Sigmoid colon (tissue), 7 donors: ENCODE data around the gene TTC4. TPM values are rescaled to one million over a fixed set of nuclear protein-coding genes. Genes with fewer than 3 reads are reported as not detected.

Experiments
- DNase-seq: peaks from one replicate; pipeline ENCODE4 v3.0.0-alpha.2; 2019
- H3K27ac ChIP-seq, 4 donors: fragments of 200-600 bp; sonication (generic); one replicate each; pipeline ENCODE4 v1.5.1; 2016 to 2019; ENCODE audit warnings: mild to moderate bottlenecking in 1 of 4
- H3K27me3 ChIP-seq, 3 donors: fragments of 200-600 bp; sonication (generic); one replicate each; pipeline ENCODE4 v1.5.1; 2019; ENCODE audit warnings: mild to moderate bottlenecking in 1 of 3
- H3K36me3 ChIP-seq, 4 donors: fragments of 200-600 bp; sonication (generic); one replicate each; pipeline ENCODE4 v1.5.1; 2016 to 2019
- H3K4me1 ChIP-seq, 4 donors: fragments of 200-600 bp; sonication (generic); one replicate each; pipeline ENCODE4 v1.5.1; 2017 to 2019
- H3K4me3 ChIP-seq, 4 donors: fragments of 200-600 bp; sonication (generic); one replicate each; pipeline ENCODE4 v1.5.1; 2017 to 2019; ENCODE audit warnings: mild to moderate bottlenecking in 2 of 4, moderate library complexity in 1 of 4
- H3K9me3 ChIP-seq, 4 donors: fragments of 200-600 bp in 3 of 4; sonication (generic) in 3 of 4; one replicate each; pipeline versions ENCODE4 v1.5.1 to v1.6.1; 2013 to 2019
- CTCF ChIP-seq, 4 experiments: fragments of 450-650 bp in 3 of 4; fragments of 200-600 bp in 1 of 4; IDR thresholded peaks; one replicate each; pipeline ENCODE4 v1.5.1; 2016 to 2019; ENCODE audit warnings: antibody characterized with exemption in 4 of 4, mild to moderate bottlenecking in 3 of 4, moderate library complexity in 2 of 4
- EP300 ChIP-seq, 4 donors: sonication (generic); formaldehyde crosslinking; IDR thresholded peaks; one replicate each; pipeline ENCODE4 v1.6.1; 2017; ENCODE audit warnings: antibody characterized with exemption in 4 of 4
- POLR2A ChIP-seq, 2 donors: fragments of 450-650 bp; IDR thresholded peaks; one replicate each; pipeline ENCODE4 v1.6.1; 2016; ENCODE audit warnings: antibody characterized with exemption in 2 of 2, mild to moderate bottlenecking in 2 of 2, moderate library complexity in 2 of 2
- POLR2AphosphoS5 ChIP-seq, 4 donors: sonication (generic); formaldehyde crosslinking; IDR thresholded peaks; one replicate each; pipeline ENCODE4 v1.6.1; 2017; ENCODE audit warnings: antibody characterized with exemption in 4 of 4
- WGBS, 2 donors: extraction: QIAGEN DNeasy Blood & Tissue Kit; methylation state at CpG; one replicate each; pipeline ENCODE4 v1.1.7; 2013; 5-methylcytosine and 5-hydroxymethylcytosine counted together
- intact Hi-C: fragments of 100-400 bp; cut with DNase I; formaldehyde crosslinking; loops from one replicate; pipeline ENCODE4 v1.15.1; 2023
- polyA plus RNA-seq, 3 donors: library from polyadenylated mRNA; stranded (reverse); fragments of 200-250 nt; gene quantifications; one replicate each; pipeline ENCODE4 v1.2.3, GENCODE V29; 2013
- total RNA-seq, 4 donors: library from RNA; depleted of rRNA; stranded (reverse); fragments of >200 nt; gene quantifications; one replicate each; pipeline ENCODE4 v1.1.0, GENCODE V29; 2016
- donor health status: healthy with polysubstance abuse.
- donor health status: Bipolar disorder and iron deficiency.
- donor health status: healthy.

TTC4 gene
- total and polyA plus RNA-seq, 7 donors: 7.6 to 33.4 (median 15.0) TPM

- Histone ChIP-seq H3K27ac (no peak overlapping the region), H3K9me3 (no peaks in the 10 kb centered on the region), H3K27me3 (no peaks in the 10 kb centered on the region), H3K36me3 (peaks cover 12 to 90% (median 63%) of the 10 kb centered on the region in 4 donors), H3K4me1 (no peaks in the 10 kb centered on the region), H3K4me3 (no peak overlapping the region)
- DNase-seq: no peak
- TF ChIP-seq CTCF (IDR thresholded peaks at IDR 0.05) (no peak), EP300 (IDR thresholded peaks at IDR 0.05) (no peak), POLR2AphosphoS5 (IDR thresholded peaks at IDR 0.05) (no peak), POLR2A (IDR thresholded peaks at IDR 0.05) (no peak)
- 95 to 97% methylated on average over 6 of the region's 6 CpGs for WGBS, 2 donors
- intact Hi-C loops: no loop called here
Measured at GRCh38 chr1:54738244-54738643, 22.6 kb downstream of the TTC4 start.

- 92% methylated on average over 4 of the region's 4 CpGs for WGBS, 2 donors
Measured at GRCh38 chr1:54741531-54741930, 25.9 kb downstream of the TTC4 start.

GRCh38 chr1:54742282-54742681, 26.6 kb downstream of the TTC4 start:
- intact Hi-C loops: no loop called here
- Histone ChIP-seq H3K4me3 (no peak overlapping the region), H3K9me3 (no peaks in the 10 kb centered on the region), H3K4me1 (no peaks in the 10 kb centered on the region), H3K27me3 (no peaks in the 10 kb centered on the region), H3K36me3 (peaks cover 12 to 67% (median 43%) of the 10 kb centered on the region in 4 donors), H3K27ac (no peak overlapping the region)
- 68 to 75% methylated on average over 4 of the region's 4 CpGs for WGBS, 2 donors
- DNase-seq: no peak
- TF ChIP-seq CTCF (IDR thresholded peaks at IDR 0.05) (no peak), EP300 (IDR thresholded peaks at IDR 0.05) (no peak), POLR2AphosphoS5 (IDR thresholded peaks at IDR 0.05) (no peak), POLR2A (IDR thresholded peaks at IDR 0.05) (no peak)

More at GRCh38 chr1:54741531-54741930, 25.9 kb downstream of the TTC4 start:
- intact Hi-C loops: no loop called here
- TF ChIP-seq POLR2A (IDR thresholded peaks at IDR 0.05): no peak
- TF ChIP-seq EP300 (IDR thresholded peaks at IDR 0.05): no peak
- TF ChIP-seq CTCF (IDR thresholded peaks at IDR 0.05): no peak
- no peak for TF ChIP-seq POLR2AphosphoS5 (IDR thresholded peaks at IDR 0.05)
- no peak overlapping the region for H3K27ac ChIP-seq
- no peaks in the 10 kb centered on the region for H3K27me3 ChIP-seq
- no peak overlapping the region for H3K4me3 ChIP-seq
- DNase-seq: no peak
- no peaks in the 10 kb centered on the region for H3K4me1 ChIP-seq
- H3K9me3 ChIP-seq: no peaks in the 10 kb centered on the region
- H3K36me3 ChIP-seq: peaks cover 12 to 75% (median 50%) of the 10 kb centered on the region in 4 donors

GRCh38 chr1:54743416-54744226, 28.0 kb downstream of the TTC4 start:
- 85 to 87% methylated on average over 12 of the region's 12 CpGs for WGBS, 2 donors
- no peaks in the 10 kb centered on the region for H3K27me3 ChIP-seq
- intact Hi-C loops: no loop called here
- H3K9me3 ChIP-seq: no peaks in the 10 kb centered on the region
- no peak for DNase-seq
- H3K4me1 ChIP-seq: no peaks in the 10 kb centered on the region
- no peak for TF ChIP-seq POLR2AphosphoS5 (IDR thresholded peaks at IDR 0.05)
- no peak for TF ChIP-seq POLR2A (IDR thresholded peaks at IDR 0.05)
- no peak for TF ChIP-seq EP300 (IDR thresholded peaks at IDR 0.05)
- no peak for TF ChIP-seq CTCF (IDR thresholded peaks at IDR 0.05)
- no peak overlapping the region for H3K4me3 ChIP-seq
- H3K36me3 ChIP-seq: peaks cover 12 to 54% (median 32%) of the 10 kb centered on the region in 4 donors
- H3K27ac ChIP-seq: no peak overlapping the region
